GM20000 (cell line): ENCODE results near the gene ADGRV1.

Experiments
- DNase-seq: peaks from one replicate; pipeline ENCODE4 v3.0.0; 2012; ENCODE audit warnings: low spot score
- TF ChIP-seq, protein P1 (sequence below): IDR thresholded peaks from 2 replicates; pipeline ENCODE4 v1.5.1; 2012; ENCODE audit warnings: mild to moderate bottlenecking, control low read depth; ENCODE audit errors: extremely low read depth, missing control alignments

The ADGRV1 gene

DNA sequence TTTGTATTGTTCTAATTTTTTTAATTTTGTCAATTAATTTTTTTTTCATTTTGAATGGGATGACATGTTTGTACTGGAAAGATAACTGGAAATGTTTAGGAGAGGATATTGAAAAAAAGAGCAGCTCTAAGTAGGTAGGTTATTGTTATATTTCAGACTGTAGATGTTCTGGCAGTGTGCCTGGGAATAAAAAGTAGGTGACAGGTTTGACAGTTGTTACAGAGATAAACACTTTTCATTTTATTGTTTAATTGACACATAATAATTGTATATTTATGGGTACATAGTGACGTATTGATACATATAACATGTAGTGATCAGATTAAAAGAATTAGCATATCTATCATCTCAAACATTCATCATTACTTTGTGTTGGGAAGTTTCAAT is 545.5 kb downstream of the ADGRV1 start:
- no peak for DNase-seq
- TF ChIP-seq, protein P1, sequence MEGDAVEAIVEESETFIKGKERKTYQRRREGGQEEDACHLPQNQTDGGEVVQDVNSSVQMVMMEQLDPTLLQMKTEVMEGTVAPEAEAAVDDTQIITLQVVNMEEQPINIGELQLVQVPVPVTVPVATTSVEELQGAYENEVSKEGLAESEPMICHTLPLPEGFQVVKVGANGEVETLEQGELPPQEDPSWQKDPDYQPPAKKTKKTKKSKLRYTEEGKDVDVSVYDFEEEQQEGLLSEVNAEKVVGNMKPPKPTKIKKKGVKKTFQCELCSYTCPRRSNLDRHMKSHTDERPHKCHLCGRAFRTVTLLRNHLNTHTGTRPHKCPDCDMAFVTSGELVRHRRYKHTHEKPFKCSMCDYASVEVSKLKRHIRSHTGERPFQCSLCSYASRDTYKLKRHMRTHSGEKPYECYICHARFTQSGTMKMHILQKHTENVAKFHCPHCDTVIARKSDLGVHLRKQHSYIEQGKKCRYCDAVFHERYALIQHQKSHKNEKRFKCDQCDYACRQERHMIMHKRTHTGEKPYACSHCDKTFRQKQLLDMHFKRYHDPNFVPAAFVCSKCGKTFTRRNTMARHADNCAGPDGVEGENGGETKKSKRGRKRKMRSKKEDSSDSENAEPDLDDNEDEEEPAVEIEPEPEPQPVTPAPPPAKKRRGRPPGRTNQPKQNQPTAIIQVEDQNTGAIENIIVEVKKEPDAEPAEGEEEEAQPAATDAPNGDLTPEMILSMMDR: no peak

DNA sequence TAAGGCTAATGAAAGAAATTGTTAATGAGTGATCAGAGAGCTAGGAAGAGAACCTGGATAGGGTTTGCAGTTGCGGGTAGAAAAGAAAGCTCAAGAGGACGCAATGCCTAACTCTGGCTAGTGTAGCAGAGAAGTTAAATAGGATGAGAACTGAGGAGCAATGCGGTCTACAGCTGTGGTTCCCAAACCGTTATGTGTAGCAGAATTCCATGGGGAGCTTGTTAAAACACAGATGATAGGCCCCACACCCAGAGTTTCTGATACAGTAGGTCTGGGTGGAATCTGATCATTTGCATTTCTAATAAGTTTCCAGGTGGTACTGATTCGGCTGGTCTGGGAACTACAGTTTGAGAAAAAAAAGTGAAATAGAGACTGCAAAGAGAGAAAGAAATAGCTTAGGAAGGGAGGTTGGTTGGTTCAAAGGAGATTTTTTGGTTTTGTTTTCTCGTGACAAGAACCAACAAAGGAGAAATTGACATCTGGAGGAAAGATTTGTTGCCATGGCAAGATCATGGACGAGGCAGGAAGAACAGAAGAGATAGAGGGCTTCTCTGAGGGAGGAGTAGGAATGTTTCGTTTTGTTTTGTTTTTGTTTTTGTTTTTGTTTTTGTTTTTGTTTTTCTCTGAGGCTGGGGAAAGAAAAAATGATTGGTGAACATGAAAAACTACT is 548.4 kb downstream of the ADGRV1 start:
- TF ChIP-seq, protein P1: no peak
- DNase-seq: no peak

DNA sequence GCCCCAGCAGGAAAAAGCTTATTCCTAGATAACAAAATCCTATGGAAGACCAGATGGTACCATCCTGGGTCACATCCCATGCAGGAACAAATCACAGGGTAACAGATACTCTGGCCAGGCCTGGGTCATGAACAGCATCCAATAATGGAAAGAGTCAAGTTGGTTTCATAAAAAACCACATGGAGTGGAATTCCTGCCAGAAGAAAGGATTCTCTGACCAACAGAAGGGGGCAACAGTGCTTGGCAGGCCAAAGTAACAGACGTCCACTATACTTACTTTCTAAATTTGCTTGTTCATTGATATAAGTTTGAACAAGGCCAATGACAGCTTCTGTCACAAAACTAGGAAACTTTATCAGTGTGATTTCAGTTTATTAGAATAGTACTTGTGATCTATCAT is 551.0 kb downstream of the ADGRV1 start:
- TF ChIP-seq, protein P1: no peak
- DNase-seq: no peak

DNA sequence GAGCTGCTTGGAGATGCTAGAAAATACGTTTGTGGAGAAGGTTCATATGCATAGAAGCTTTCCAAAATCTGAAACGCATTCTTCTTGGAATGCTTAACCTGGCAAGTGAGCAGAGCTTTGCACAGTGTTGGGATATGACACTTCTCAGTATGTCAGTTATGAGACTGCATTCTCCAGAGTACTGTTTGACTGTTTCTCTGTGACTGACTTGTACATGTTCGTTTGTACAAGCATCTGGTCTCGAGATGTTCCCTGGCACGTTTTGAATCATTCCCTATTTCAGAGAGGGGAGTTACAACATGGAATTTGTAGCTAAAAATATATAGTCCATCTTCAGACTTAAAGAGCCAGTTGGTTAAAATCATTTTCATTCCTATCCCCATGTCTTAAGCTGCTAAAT is 552.1 kb downstream of the ADGRV1 start:
- DNase-seq: no peak
- TF ChIP-seq, protein P1: no peak

DNA sequence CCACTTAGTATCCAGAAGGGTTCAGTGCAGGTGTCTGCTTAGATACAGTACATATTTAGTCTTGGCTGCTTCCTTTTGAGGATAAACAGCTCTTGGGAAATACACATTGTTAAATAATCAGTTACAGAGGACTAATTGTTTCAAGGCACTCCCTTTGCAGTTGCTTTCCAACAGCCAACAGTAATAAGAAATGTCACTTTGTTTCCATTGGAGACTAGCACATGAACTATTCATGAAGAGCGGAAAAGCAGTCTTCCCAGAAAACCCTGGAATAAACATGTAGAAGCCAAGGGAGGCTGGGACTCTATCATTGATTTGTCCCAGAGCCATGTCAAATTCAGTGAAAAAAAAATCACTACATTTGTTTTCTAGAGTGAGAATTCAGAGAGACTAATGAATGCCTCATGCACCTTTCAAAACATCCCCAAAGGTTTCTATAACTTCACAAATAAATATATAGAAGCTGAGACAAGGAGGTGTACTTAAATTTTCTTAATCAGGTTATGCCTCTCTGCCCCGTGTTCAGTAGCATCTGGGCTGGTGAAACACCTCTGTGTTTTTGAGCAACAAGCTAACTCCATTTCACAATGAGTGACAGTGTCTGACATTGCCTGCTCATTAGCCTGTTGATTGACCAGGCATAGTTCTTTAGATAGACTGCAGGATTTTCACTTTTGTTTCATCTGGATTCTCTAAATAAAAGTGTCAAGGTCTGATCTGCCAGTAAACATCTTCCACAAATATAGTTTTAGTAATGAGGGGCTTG is 553.1 kb downstream of the ADGRV1 start:
- TF ChIP-seq, protein P1: no peak
- no peak for DNase-seq

DNA sequence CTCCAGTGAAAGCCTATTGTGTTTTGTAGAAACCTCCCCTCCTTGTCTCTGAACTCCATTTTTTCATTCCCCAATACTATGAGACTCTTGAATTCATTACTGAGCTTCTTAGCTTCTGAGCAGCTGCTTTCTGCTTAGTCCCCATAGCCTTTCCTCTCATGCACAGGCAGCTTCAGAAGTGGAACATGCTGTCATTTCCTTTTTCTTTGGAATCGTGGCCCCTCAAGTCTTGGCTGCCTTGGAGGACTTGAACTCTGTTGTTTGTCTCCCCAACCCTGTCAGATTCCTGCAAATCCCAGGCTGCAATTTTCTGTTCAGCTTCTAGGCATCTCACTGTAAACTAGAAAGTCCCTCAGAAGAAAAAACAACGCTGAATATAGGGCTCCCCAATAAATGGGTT is 556.1 kb downstream of the ADGRV1 start:
- DNase-seq: no peak
- TF ChIP-seq, protein P1: no peak

DNA sequence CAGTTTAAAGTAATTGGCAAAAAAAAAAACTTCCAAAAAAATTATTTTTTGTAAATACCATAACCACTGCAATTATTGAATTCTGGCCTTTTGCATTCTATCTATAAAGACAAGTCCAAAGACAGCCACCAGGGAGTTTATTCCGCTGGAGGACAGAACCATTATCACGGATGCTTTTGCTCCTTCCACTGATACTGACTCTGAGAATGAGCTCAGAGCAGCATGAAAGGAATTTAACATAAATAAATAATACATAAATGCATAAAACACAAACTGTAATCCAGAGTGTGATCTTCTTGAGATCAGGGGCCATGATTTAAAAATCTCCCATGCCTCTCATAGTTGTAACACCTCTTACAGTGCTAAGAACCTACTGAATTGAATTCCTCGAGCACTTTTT is 559.8 kb downstream of the ADGRV1 start:
- DNase-seq: no peak
- TF ChIP-seq, protein P1: no peak
